K562 (cell line): Measurements from ENCODE around the gene KMT5C. TPM values are rescaled to one million over a fixed set of nuclear protein-coding genes. Genes with fewer than 3 reads are reported as not detected.
A peak's percentile ranks its signal among the peaks of the same experiment; 100 is the strongest.

Experiments used
- ATAC-seq: fragments of 200-7000 bp; cut with Tn5 transposase; 3 replicates; pipeline ENCODE4 v1.9.1; 2020; ENCODE audit warnings: moderate library complexity
- BruUV-seq: library from RNA; stranded (reverse); fragments of 400-500 nt; replicated peaks from 2 replicates; lab custom pipeline; 2021; lab: Mats Ljungman, UMichigan
- CTCF ChIA-PET: fragments of 300-600 bp; formaldehyde crosslinking; extraction: SDS; loops from one replicate; lab custom pipeline; 2021; ENCODE audit warnings: low intra/inter-chr PET ratio; lab: Yijun Ruan, JAX
- POLR2A ChIA-PET: fragments of 300-600, 350-650 bp; sonication (Branson Sonifier 250); formaldehyde crosslinking; extraction: SDS; loops from one replicate; lab custom pipeline; 2021; ENCODE audit warnings: antibody characterized with exemption, inconsistent platforms; lab: Yijun Ruan, JAX
- DNase-seq, 4 experiments: peaks; one replicate each; pipeline versions ENCODE4 v3.0.0 to v3.0.0-alpha.2; 2011 to 2018; ENCODE audit warnings: low spot score in 3 of 4, mixed read lengths in 3 of 4; ENCODE audit errors: extremely low read depth in 1 of 4
- FAIRE-seq: peaks from 2 replicates; lab custom pipeline; 2011; peaks lifted over from hg19 to GRCh38; lab: Jason Lieb, UNC
- H2AFZ ChIP-seq: 2 replicates; pipeline ENCODE4 v1.6.0; 2011; ENCODE audit warnings: low read depth, low read length, control low read depth, inconsistent platforms
- H3K27ac ChIP-seq: fragments of 200-600 bp; 3 replicates; pipeline ENCODE4 v1.8.0; 2011; ENCODE audit warnings: low read depth, mild to moderate bottlenecking, control low read depth, inconsistent platforms, low read length, moderate library complexity, mixed read lengths; ENCODE audit errors: extremely low read depth
- H3K27me3 ChIP-seq, 2 experiments: fragments of 300-600 bp in 1 of 2; 2 replicates in 1 of 2; 3 replicates in 1 of 2; pipeline versions ENCODE4 v1.6.0 to v1.8.0; 2011; ENCODE audit warnings: inconsistent platforms in 2 of 2, low read length in 2 of 2, mild to moderate bottlenecking in 1 of 2, mixed read lengths in 1 of 2, moderate library complexity in 1 of 2; ENCODE audit not compliant: control insufficient read depth in 2 of 2, insufficient read depth in 2 of 2
- H3K36me3 ChIP-seq: fragments of 300-600 bp; 3 replicates; pipeline ENCODE4 v1.8.0; 2011; ENCODE audit warnings: mild to moderate bottlenecking, low read length, inconsistent platforms; ENCODE audit not compliant: control insufficient read depth, insufficient read depth
- H3K4me1 ChIP-seq, 2 experiments: fragments of 200-600 bp in 1 of 2; replicated peaks in 1 of 2; 2 replicates in 1 of 2; 3 replicates in 1 of 2; pipeline versions ENCODE4 v1.5.1 to v1.8.0; 2011; ENCODE audit warnings: inconsistent platforms in 2 of 2, low read length in 2 of 2, mild to moderate bottlenecking in 1 of 2, mixed read lengths in 1 of 2, moderate library complexity in 1 of 2; ENCODE audit not compliant: control insufficient read depth in 2 of 2, insufficient read depth in 2 of 2
- H3K4me2 ChIP-seq: 2 replicates; pipeline ENCODE4 v1.6.1; 2011; ENCODE audit warnings: low read length, control low read depth, inconsistent platforms, mixed read lengths; ENCODE audit not compliant: insufficient read depth
- H3K4me3 ChIP-seq: fragments of 200-600 bp; sonication (generic), shearing (Covaris generic); 2 replicates; pipeline ENCODE4 v1.5.1; 2016; ENCODE audit warnings: control low read depth, inconsistent platforms
- H3K79me2 ChIP-seq: fragments of 200-600 bp; 3 replicates; pipeline ENCODE4 v1.8.0; 2011; ENCODE audit warnings: low read length, inconsistent platforms; ENCODE audit not compliant: control insufficient read depth, insufficient read depth
- H3K9ac ChIP-seq, 2 experiments: 2 replicates each; pipeline versions ENCODE4 v1.6.0 to v1.6.1; 2011; ENCODE audit warnings: low read depth in 2 of 2, low read length in 2 of 2, control low read depth in 1 of 2, inconsistent platforms in 1 of 2, mild to moderate bottlenecking in 1 of 2, mixed read lengths in 1 of 2; ENCODE audit not compliant: insufficient read depth in 1 of 2
- H3K9me1 ChIP-seq: one replicate; pipeline ENCODE4 v1.6.0; 2011; ENCODE audit warnings: inconsistent platforms, mild to moderate bottlenecking, low read length, moderate library complexity; ENCODE audit not compliant: control insufficient read depth, insufficient read depth
- H3K9me3 ChIP-seq: replicated peaks from 2 replicates; pipeline ENCODE4 v1.5.1; 2011; ENCODE audit warnings: low read depth, low read length, inconsistent platforms; ENCODE audit not compliant: control insufficient read depth, insufficient read depth
- H4K20me1 ChIP-seq: replicated peaks from 2 replicates; pipeline ENCODE4 v1.6.1; 2011; ENCODE audit warnings: low read length, inconsistent platforms, mixed read lengths; ENCODE audit not compliant: control insufficient read depth, insufficient read depth
- MYNN ChIP-seq, 2 experiments: sonication (generic); formaldehyde crosslinking in 1 of 2; IDR thresholded peaks; 2 replicates each; pipeline versions ENCODE4 v1.5.0 to v1.6.1; 2016 to 2020; ENCODE audit warnings: antibody characterized with exemption in 1 of 2, missing genetic modification reagents in 1 of 2
- PCBP1 ChIP-seq: fragments of 200-400 bp; formaldehyde crosslinking; IDR thresholded peaks from 2 replicates; pipeline ENCODE4 v1.6.1; 2018; ENCODE audit warnings: mild to moderate bottlenecking, low read depth, low read length; ENCODE audit not compliant: poor library complexity, severe bottlenecking
- ZBTB7A ChIP-seq: IDR thresholded peaks from 2 replicates; pipeline ENCODE4 v1.6.1; 2011; ENCODE audit warnings: low read depth, mild to moderate bottlenecking, low read length, moderate library complexity, borderline replicate concordance; ENCODE audit not compliant: control insufficient read depth
- ZNF740 ChIP-seq, 3 experiments: fragments of 200-800 bp in 1 of 3; sonication (Bioruptor generic) in 1 of 3; sonication (generic) in 1 of 3; formaldehyde crosslinking in 1 of 3; IDR thresholded peaks; 2 replicates each; pipeline versions ENCODE4 v1.6.1 to v1.8.0; 2016 to 2022; ENCODE audit warnings: mild to moderate bottlenecking in 2 of 3, missing compliant biosample characterization in 2 of 3, missing genetic modification characterization in 2 of 3, missing genetic modification reagents in 1 of 3
- WGBS: fragments of 100-300 bp; shearing (Covaris generic); methylation state at CpG from one replicate; pipeline ENCODE4 v1.1.6; 2016; ENCODE audit warnings: low coverage, mixed read lengths; ENCODE audit not compliant: insufficient coverage; ENCODE audit errors: missing lambda C conversion rate; 5-methylcytosine and 5-hydroxymethylcytosine counted together
- in situ Hi-C: fragments of 300-500 bp; cut with MboI; formaldehyde crosslinking; loops from 4 replicates; pipeline ENCODE4 v1.15.0; 2018; ENCODE audit warnings: inconsistent platforms, mixed read lengths
- intact Hi-C: fragments of 100-400 bp; cut with micrococcal nuclease; formaldehyde crosslinking; loops from 2 replicates; pipeline ENCODE4 v1.14.2; 2022
- polyA plus RNA-seq, 8 experiments: library from polyadenylated mRNA; depleted of rRNA in 4 of 8; stranded (reverse) in 5 of 8; unstranded in 3 of 8; fragments of >200 nt; fragmentation: Nextera tagmentation in 2 of 8; fragmentation: Illumina TruSeq in 1 of 8; extraction: Ambion mirVana in 2 of 8; extraction: Trizol in 1 of 8; gene quantifications; 2 replicates each; pipeline versions ENCODE4 v1.2.1 to v1.2.3, GENCODE V29; 2011 to 2014; ENCODE audit warnings: inconsistent platforms in 1 of 8, missing spikeins in 1 of 8
- total RNA-seq, 7 experiments: library from RNA; depleted of rRNA in 6 of 7; stranded (reverse); fragments of >200 nt in 6 of 7; fragmentation: Illumina TruSeq in 2 of 7; extraction: Trizol in 2 of 7; gene quantifications; 2 replicates each; pipeline versions ENCODE4 v1.2.1 to v1.2.3, GENCODE V29; 2011 to 2021; ENCODE audit warnings: low replicate concordance in 1 of 7

KMT5C gene
- total and polyA plus RNA-seq, 9 of the 15 experiments (the other 6 are each of a cell fraction or from before 2014, with no cell fraction given), result 0.15 to 53.5 (median 16.6) TPM

GRCh38 chr19:55373993-55374757 lies 34.5 kb downstream of the KMT5C start:
- intact Hi-C loops (no loop called here), in situ Hi-C loops (no loop called here)
- ChIA-PET POLR2A (interaction anchor here (0.7 to 1.0 kb wide), 2 partner anchors 9 to 20 kb away, joined by 3 to 5 read pairs; partner anchors contain the start of gene TMEM238), CTCF (no interaction called here)
- no peak overlapping the region for H2AFZ ChIP-seq
- H3K9me3 ChIP-seq, result no peaks in the 10 kb centered on the region
- H3K36me3 ChIP-seq, result no peaks in the 10 kb centered on the region
- peak; percentile 4; the same call in 1 of the 3 replicates for ATAC-seq
- no peaks in the 10 kb centered on the region for H3K79me2 ChIP-seq
- peaks cover 10 to 73% of the 10 kb centered on the region in 2 experiments; a peak in 4 of 5 replicates for H3K4me1 ChIP-seq
- peak overlapping the region in 1 of 2 experiments; percentile 83; a peak in 2 of 4 replicates for H3K9ac ChIP-seq
- TF ChIP-seq PCBP1, result peak; percentile 49
- 0 out of 2 replicates have a peak, but pooled peaks have one; percentile 50 for TF ChIP-seq ZNF740 (CRISPR knock-in tag; IDR thresholded peaks at IDR 0.05)
- no peak for TF ChIP-seq ZNF740 (tag; IDR thresholded peaks at IDR 0.05)
- TF ChIP-seq ZBTB7A, result 0 out of 2 replicates have a peak, but pooled peaks have one; percentile 16
- no peak for TF ChIP-seq MYNN (IDR thresholded peaks at IDR 0.05)
- no peak for TF ChIP-seq MYNN (CRISPR knock-in tag; IDR thresholded peaks at IDR 0.05)
- FAIRE-seq, result no peak
- 33% methylated on average over 12 of the region's 31 CpGs for WGBS
- BruUV-seq, result no TSS peak
- H3K27ac ChIP-seq, result 0 out of 3 replicates have a peak overlapping the region, but pooled peaks have one; percentile 28
- H3K27me3 ChIP-seq, result peaks cover 11% of the 10 kb centered on the region in 2 experiments; a peak in 4 of 5 replicates
- H4K20me1 ChIP-seq, result no peaks in the 10 kb centered on the region
- no peak overlapping the region for H3K4me3 ChIP-seq
- no peak overlapping the region for H3K4me2 ChIP-seq
- H3K9me1 ChIP-seq, result no peaks in the 10 kb centered on the region
- DNase-seq, result no peak
